ENCODE data around the gene NR6A1.

The NR6A1 gene

DNA sequence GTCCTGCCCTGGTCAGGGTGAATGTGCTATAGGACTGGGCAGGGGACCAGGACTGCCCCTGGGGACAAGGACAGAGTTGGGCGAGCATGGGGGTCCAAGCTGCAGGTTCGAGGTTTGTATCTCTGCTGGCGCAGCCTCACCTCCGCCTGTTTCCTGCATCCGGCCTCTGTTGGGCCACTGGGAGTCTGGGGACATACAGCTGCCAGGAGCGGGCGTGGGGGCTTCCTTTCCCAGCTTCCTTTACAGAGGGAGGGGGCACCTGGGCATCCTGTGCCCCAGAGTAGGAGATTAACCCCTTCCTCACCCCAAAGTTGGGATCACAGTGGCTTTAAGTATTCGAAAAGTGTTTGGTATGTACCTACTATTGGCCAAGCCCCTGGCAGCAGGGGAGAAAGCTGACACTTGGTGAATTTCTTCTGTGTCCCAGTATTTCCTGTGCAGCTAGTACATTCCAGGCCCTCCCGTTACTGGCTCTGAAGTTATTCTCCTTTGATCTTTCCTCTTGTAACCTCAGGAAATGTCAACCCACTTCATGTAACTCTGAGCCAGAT lies 24.8 kb upstream of the NR6A1 start:
- no peak for FAIRE-seq

DNA sequence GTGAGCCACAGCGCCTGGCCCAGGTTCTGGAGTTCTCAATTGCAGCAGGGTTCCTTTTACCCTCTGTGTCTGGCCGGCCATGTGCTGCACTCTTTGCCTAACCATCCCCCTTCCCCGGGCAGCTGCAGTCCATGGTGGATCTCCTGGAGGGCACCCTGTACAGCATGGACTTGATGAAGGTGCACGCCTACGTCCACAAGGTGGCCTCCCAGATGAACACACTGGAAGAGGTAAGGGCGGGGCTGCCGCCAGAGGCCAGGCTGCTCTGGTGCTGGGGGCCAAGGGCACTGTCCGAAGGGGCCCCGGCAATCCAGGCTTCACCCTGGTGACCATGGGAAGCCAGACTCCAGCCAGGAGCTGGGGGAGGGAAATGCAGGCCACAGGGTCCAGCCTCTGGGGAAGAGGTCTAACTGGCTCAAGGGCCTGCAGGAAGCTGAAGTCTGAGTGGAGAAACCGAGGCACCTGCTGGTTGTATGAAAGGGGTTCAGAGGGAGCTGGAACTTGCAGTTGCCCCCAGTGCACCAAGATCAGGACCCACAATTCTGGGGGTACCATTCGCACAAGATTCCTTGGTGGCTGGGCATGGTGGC lies 23.9 kb upstream of the NR6A1 start:
- no peak for FAIRE-seq

DNA sequence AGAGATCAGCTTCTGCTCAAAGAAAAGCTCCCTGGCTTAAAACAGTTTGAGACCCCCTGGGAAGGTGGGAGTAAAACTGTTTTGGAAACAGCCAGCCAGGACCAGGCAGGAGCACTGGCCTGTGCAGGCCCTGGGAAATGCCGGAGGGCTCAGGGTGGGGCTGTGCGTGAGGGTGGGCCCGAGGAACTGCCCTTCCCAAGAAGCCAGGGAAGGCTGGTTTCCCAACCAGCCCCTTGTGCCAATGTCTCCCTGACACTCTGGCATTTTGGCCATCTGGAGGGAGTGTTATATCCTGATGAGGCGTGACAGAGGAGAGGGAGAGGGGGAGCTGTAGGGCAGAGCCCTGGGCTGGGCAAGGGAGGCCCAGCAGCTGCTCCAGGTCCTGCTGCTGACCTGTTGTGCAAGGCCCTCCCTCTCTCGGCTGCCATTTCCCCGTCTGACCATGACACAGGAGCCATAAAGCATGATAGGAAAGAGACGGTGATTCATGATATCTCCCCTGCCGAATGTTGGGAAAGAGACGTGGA lies 22.0 kb upstream of the NR6A1 start:
- no peak for FAIRE-seq

DNA sequence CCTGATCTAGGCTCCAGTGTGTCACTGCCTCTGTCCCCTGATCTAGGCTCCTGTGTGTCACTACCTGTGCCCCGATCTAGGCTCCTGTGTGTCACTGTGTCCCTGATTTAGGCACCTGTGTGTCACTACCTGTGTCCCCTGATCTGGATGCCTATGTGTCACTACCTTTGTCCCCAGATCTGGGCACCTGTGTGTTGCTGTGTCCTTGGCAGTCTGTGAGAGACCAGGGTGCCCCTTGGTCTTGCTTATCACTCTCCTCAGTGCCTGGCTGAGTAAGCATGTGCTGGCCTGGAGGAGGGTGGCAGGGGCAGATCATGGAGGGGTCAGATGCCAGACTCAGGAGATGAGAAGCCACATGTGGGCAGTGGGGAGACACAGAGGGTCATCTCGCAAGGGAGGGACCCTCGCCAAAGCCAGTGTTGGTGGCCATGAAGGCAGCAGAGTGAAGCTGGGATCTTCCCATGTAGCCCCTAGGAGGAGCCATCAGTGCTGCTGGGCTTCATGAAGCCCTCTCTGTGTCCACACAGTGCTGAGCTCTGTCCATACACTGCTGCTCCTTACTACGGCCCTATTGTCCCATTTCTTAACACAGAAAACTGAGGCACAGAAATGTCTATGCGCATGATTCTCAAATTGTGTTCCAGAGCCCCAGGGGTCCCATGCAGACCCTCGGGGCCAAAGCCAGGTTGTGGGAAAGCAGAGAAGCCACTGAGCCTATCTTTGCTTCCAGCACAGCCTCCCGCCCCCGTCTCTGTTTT lies 21.3 kb upstream of the NR6A1 start:
- FAIRE-seq = no peak

DNA sequence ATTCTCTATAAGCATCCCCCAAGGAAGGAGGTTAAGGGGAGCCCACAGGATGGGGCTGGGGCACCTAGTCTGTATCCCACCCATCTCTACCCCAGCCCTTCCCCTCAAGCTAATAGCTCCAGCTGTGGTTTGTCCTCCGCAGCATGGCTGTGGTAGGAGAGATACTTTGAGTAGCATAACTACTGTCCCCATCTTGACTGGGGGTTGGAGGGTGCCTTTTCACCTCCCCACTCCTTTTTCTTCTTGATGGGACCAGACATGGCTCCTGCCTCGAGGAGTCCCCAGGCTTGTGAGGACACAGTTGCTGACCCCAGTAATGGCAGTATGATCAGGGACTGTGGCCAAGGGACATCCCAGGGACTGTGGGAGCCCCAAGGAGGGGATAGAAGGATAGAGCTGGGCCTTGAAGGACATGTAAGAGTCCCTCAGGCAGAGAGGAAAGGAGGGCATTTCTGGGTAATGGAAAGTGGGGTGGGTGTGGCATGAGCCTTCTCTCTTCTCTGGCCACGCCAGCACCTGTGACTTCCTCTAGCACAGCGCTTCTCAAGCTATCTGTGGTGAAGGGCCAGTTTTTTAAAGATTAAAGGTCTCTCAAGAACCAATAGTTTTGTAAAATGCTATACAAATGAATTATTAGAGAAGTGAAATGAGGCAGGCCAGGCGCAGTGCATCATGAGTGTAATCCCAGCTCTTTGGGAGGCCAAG lies 19.8 kb upstream of the NR6A1 start:
- FAIRE-seq = no peak

DNA sequence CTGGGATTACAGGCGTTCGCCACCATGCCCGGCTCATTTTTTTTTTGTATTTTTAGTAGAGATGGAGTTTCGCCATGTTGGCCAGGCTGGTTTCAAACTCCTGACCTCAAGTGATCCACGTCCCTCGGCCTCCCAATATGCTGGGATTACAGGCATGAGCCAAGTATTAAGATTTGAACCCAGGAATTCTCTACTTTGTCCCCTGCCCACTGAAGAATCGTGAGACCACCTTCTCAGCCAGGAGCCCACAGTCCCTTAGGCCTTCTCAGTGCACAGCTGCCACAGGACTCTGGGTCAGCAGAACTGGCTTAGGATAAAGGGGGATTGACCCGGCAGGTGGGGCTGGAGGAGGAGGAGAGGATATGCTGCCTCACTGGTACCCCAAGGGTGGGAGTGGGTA lies 19.2 kb upstream of the NR6A1 start:
- FAIRE-seq = no peak

DNA sequence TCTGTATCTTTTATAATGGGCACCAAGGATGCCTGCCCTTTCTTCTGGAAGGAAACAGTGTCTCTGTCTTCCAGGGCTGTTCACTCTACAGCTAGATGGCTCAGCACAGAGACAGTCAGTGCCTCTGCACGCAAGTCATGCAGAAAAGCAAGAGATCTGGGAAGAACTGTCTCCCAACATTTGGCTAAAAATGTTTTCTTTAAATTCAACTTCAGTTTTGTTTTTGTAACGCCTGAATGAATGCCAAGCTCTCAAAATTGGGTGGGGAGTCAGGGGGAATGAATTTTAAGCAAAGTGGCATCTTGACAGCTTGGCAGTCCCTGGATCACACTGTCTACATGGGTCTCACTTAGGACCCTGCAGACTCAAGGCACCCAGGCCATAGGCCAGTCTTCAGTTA lies 18.4 kb upstream of the NR6A1 start:
- no peak for FAIRE-seq

DNA sequence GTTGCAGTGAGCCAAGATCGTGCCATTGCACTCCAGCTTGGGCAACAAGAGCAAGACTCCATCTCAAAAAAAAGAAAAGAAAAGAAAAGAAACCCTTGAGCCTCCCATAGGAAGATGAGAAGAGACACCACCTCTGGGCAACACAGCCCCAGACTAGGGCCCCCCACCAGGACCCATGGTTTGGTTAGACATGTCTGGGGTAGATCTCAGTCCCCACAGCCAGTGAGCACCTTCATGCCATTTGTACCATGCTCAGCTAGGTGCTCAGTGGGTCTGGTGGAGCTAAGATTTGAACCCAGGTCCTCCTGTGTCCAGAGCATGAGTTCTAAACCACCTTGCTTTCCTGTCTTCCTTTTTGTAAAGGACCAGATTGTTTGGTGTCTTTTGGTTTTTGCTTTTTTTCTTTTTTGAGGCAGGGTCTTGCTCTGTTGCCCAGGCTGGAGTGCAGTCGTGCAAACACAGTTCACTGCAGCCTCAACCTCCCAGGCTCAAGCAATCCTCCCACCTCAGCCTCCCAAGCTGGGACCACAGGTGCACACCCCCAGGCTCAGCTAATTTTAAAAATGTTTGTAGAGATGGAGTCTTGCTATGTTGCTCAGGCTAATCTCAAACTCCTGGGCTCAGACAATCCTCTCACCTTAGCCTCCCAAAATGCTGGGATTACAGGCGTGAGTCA lies 17.6 kb upstream of the NR6A1 start:
- no peak for FAIRE-seq

DNA sequence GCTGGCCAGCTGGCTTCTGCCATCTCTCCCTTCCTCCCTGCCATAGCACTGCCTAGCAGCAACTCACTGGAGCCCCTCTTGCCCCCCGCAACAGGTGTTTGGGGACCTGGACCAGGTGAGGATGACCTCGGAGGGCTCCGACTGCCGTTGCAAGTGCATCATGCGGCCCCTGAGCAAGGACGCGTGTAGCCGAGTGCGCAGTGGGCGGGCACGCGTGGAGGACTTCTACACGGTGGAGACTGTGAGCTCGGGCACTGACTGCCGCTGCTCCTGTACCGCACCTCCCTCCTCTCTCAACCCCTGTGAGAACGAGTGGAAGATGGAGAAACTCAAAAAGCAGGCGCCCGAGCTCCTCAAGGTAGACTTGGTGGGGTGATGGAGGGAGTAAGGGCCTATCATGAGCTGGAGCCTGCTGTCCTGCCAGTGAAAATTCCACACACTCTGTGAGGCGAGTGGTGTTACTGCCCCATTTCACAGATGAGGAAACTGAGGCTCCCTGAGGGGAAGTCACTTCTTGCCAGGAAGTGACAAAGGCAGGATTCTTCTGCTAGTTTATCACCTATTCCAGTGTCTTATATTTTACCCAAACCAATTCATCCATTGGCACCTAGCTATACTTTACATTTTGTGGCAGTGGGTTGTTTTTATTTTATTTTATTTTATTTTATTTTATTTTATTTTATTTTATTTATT lies 15.9 kb upstream of the NR6A1 start:
- no peak for FAIRE-seq

DNA sequence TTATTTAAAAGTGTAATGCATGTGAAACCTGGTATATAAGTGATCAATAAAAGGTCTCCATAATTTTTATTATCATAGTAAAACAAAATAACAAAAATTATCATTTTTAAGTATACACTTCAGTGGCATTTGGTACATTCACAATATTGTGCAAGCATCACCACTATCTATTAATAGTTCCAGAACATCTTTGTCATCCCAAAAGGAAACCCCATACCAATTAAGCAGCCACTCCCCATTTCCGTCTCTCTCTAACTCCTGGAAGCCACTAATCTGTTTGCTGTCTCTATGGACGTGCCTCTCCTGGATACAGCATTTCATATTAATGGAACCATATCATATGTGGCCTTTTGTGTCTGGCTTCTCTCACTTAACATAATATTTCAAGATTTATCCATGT lies 13.4 kb upstream of the NR6A1 start:
- FAIRE-seq = no peak

DNA sequence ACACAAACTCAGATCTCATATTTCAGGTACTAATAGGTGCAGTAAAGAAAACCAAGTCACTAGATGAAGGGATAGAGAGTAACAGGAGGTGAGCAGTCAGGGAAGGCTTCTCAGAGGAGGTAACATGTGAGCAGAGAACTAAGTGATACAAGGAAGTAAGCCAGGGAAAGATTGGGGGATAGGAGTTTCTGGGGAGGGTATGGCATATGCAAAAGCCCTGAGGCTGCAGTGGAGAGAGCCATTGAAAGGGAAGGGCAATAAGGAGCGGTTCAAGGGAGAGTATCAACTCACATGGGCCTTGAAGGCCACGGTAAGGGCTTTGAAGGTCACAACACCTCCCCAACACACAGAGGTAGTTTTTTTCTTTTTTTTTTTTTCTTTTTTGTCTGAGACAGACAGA lies 12.7 kb upstream of the NR6A1 start:
- FAIRE-seq = no peak

DNA sequence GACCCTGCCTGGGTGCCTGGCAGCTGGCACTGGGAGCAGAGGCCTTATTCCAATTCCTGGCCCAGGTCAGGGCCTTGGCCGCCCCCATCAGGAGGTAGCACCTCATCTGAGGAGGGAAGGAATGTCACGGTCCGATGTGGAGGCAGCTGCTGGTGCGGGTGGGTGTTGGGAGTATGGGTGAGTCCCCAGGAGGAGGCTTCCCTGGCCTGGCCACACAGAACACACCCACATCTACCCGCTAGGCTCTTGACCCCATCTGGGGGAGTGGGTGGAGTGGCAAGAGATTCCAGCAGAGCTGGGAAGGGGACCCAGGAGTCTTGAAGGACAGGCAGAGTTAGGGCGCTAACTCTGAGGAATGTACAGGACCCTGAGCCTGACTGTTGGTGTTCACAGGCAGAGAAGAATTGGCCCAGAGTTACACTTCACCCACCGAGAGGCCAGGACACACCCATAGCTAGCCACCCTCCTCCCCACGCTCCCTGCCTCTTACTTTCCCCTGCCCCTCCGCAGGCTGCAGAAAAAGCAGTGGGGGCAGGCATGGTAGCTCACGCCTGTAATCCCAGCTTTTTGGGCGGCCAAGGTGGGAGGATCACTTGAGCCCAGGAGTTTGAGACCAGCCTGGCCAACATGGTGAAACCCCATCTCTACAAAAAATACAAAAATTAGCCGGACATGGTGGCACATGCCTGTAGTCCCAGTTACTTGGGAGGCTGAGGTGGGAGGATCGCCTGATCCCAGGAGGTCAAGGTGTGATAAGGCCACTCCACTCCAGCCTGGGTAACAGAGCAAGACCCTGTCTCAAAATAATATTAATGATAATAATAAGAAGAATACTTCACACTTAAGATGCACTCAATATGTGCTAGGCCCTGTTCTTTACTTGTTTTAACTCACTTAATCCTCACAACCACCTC lies 11.8 kb upstream of the NR6A1 start:
- FAIRE-seq = no peak

DNA sequence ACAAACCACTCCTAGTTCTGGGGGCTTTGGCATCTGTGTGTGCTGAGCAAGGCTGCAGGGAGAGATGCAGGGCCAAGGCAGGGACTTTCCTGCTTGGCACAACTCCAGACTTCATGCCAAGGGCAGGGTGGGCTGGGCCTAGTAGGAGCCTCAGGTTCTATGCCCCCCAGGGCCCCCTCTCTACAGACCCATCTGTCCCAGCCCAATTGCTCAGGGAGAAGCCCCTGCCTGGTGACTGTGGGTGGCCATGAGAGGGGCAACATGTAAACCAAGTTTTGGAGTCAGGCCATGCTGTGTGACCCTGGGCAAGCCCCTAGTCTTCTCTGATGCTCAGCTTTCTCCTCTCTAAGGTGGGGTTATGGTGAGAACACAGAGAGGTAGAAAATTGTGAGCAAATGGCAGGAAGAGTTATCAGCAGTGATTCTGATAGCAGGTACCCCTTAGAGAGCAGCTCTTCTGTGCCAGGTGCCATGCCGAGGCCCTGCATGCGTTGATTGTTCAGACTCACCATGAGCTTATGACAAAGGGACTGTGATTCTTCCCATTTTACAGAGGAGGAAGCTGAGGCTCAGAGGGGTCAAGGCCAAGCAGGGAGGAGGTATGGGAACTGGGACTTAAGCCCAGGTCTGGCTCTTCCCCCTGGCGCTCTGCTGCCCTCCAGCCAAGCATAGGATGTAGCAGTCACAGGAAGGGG lies 11.0 kb upstream of the NR6A1 start:
- no peak for FAIRE-seq

DNA sequence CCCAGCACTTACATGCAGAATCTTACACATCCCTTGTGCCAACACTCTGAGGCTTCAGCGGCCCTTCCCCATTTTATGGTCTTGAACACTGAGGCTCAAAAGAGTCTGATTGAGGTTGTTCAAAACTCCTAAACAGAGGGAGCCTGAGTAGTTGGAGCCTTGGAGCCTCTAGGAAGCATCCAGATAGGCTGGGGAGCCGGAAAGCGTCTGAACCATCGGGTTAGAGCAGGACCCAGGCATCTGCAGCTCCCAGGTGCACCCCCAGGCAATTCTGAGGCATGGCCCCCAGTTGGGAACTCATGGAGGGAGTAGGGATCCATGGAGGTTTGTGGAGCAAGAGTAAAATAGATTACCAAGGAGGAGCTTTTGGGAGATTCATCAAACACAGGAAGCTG lies 9.6 kb upstream of the NR6A1 start:
- no peak for FAIRE-seq

DNA sequence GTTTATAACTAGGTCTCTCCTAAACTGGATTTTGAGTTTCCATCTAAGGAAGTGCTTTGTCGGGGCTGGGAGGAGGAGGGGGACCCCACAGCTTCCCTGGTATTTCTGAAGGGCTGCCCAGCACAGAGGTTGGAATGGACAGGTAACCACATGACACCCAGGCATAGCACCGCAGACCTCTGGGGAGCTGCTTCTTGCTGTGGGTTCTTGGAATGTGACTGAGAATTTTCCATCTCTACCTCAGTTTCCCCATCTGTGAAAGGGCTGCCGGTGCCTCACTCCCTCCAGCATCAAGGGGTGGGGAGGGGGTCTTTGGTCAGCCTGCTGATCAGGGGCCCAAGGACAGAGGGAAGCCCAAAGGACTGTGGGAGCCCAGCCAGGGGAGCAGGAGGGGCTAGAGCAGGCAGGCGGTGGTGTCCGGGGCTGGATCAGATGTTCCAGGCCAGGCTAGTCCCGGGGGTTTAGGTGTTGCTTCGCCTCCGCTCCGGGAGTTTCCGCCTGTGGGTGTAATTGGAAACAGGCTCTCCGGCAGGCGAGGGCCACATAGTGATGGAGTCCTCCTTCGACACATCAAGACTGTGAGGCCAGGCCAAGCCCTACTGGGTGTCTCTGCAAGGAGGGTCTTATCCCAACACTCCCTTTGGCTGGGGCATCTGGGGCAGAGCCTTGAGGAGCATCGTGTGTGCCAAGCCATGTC lies 9.1 kb upstream of the NR6A1 start:
- no peak for FAIRE-seq

DNA sequence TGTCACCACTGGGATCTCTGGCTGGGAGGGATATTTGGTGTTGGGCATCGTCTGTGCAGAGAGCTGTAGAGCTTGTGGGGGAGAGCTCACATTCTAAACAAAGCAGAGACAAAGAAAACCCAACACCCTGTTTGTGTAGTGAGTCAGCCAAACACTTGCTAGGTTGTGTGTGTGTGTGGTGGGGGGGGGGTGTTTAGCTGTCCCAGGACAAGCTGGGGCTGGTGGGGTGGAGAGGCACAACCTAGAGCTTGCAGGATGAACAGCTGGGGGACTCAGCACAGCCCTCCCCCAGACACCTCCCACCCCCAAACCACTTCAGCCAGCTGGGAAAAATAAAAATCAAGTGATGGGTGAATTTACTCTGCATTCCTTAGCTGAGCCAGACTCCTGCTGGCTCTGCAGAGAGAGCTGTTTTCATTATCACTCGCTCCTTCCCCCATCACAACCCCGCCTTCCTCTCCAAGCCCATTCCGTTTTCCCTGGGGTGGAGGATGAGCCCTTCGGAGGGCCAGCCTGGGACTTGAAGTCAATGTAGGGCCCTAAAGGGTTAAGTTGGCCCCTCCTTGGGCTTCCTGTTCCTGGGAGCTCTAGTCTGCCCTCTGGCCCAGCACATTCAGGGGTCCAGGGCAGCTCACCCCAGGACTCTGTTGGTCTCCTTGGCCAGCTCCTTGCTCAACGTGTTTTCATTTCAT lies 8.4 kb upstream of the NR6A1 start:
- peak; percentile 18 for FAIRE-seq

DNA sequence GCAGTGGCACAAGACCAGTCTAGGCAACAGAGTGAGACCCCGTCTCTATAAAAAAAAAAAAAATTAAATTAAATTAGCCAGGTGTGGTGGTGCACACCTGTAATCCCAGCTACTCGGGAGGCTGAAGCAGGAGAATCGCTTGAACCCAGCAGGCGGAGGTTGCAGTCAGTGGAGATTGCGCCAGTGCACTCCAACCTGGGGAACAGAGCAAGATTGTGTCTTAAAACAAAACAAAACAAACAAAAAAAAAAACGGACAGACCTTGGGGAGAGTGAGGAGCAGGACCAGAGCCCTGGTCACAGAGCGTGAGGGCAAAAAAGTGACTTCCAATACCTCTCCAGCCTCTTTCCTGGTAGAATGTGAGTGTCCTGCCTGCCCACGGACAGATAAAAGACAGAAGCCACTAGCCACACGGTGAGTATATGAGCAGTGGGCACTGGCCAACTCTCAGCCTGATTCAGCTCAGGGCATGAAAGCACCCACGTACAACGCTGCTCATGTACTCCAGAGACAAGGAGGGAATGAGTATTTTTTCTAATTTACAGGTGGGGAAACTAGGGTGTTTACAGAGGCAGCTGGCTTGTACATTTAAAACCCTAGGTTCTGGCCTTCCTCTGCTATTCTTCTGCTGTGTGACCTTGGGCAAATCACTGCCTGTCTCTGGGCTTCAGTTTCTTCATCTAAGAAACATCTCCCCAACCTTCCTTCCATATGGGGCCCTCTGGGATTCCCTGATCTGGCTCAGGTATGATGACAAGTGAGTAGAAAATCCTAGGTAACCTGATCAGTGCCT lies 7.7 kb upstream of the NR6A1 start:
- FAIRE-seq = no peak

DNA sequence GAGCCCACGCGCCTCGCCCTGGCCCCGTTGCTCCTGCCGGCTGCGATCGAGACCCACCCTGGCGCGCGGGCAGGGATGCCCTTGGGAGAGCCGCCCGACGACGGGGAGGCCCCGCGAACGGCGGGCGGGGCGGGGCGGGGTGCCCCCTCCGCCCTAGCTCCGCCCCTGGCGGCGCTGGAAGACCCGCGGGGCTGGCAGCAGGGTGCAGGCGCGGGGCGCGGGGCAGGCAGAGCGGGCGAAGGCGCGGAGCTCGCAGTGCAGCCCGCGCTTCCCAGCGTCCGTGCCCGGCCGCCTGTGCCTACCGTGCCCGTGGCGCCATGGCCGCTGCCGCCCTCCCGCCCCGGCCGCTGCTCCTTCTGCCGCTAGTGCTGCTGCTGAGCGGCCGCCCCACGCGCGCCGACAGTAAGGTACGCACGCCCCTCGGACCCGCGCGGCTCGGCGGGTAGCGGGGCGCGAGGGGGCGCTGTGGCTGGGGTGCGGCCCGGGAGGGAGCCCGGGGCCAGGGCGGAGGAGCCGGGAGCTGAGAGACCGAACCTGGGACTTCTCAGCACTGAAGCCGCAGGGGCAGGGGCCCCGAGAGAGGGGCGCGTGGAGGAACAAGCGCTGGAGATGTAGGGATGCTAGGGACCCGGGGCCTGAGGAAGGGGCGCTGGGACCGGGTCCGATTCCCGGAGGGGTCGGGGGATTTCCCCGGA lies 6.0 kb upstream of the NR6A1 start, which contains the start of gene OLFML2A:
TSS of gene OLFML2A (plus strand) at position 180 of the 695 bp plus-strand sequence. CDS start at position 318, 138 bp downstream.
- FAIRE-seq = no peak
